H9 (cell line): Measurements from ENCODE around the gene NRN1. TPM values are rescaled to one million over a fixed set of nuclear protein-coding genes. Genes with fewer than 3 reads are reported as not detected.

Experiments
- DNase-seq: peaks from one replicate; pipeline ENCODE4 v3.0.0-alpha.2; 2017
- H2AFZ ChIP-seq: one replicate; pipeline ENCODE4 v1.6.1; 2013; ENCODE audit warnings: mild to moderate bottlenecking, low read length, control low read depth, moderate library complexity
- H2AK5ac ChIP-seq: 2 replicates; pipeline ENCODE4 v1.6.1; 2013; ENCODE audit warnings: low read length, control low read depth, mixed read lengths; ENCODE audit not compliant: insufficient read length
- H2BK120ac ChIP-seq: one replicate; pipeline ENCODE4 v1.6.1; 2013; ENCODE audit warnings: low read depth, mild to moderate bottlenecking, low read length, control low read depth, inconsistent platforms; ENCODE audit not compliant: poor library complexity, severe bottlenecking
- H2BK12ac ChIP-seq: 2 replicates; pipeline ENCODE4 v1.6.1; 2013; ENCODE audit warnings: low read length, control low read depth, mixed read lengths, low read depth; ENCODE audit not compliant: insufficient read length
- H2BK15ac ChIP-seq: 2 replicates; pipeline ENCODE4 v1.6.1; 2013; ENCODE audit warnings: low read depth, low read length, control low read depth
- H2BK20ac ChIP-seq: one replicate; pipeline ENCODE4 v1.6.1; 2013; ENCODE audit warnings: low read depth, mild to moderate bottlenecking, low read length, control low read depth, inconsistent platforms; ENCODE audit not compliant: poor library complexity, severe bottlenecking
- H2BK5ac ChIP-seq: 2 replicates; pipeline ENCODE4 v1.6.1; 2013; ENCODE audit warnings: low read length, control low read depth, mixed read lengths; ENCODE audit not compliant: insufficient read length
- H3K14ac ChIP-seq: 2 replicates; pipeline ENCODE4 v1.6.1; 2013; ENCODE audit warnings: low read length, control low read depth; ENCODE audit not compliant: insufficient read depth
- H3K18ac ChIP-seq: 2 replicates; pipeline ENCODE4 v1.6.1; 2013; ENCODE audit warnings: low read depth, mild to moderate bottlenecking, mixed read lengths, low read length, control low read depth; ENCODE audit not compliant: insufficient read length
- H3K23ac ChIP-seq: 2 replicates; pipeline ENCODE4 v1.6.1; 2013; ENCODE audit warnings: low read length, control low read depth, mixed read lengths, low read depth; ENCODE audit not compliant: insufficient read length
- H3K23me2 ChIP-seq: 2 replicates; pipeline ENCODE4 v1.6.1; 2013; ENCODE audit warnings: low read depth, mild to moderate bottlenecking, mixed read lengths, low read length, control low read depth; ENCODE audit not compliant: insufficient read length, poor library complexity, severe bottlenecking
- H3K27ac ChIP-seq: 2 replicates; pipeline ENCODE4 v1.5.1; 2013; ENCODE audit warnings: low read length, control low read depth, mixed read lengths, low read depth; ENCODE audit not compliant: insufficient read length
- H3K27me3 ChIP-seq: 2 replicates; pipeline ENCODE4 v1.6.1; 2013; ENCODE audit warnings: low read length, control low read depth, inconsistent platforms; ENCODE audit not compliant: insufficient read depth
- H3K4ac ChIP-seq: 2 replicates; pipeline ENCODE4 v1.6.1; 2013; ENCODE audit warnings: low read depth, mild to moderate bottlenecking, control low read depth, inconsistent platforms, low read length, moderate library complexity
- H3K4me1 ChIP-seq: 2 replicates; pipeline ENCODE4 v1.6.1; 2013; ENCODE audit warnings: low read length, control low read depth, inconsistent platforms; ENCODE audit not compliant: insufficient read depth
- H3K4me2 ChIP-seq: 2 replicates; pipeline ENCODE4 v1.6.1; 2013; ENCODE audit warnings: low read length, control low read depth, mixed read lengths; ENCODE audit not compliant: insufficient read length, insufficient read depth
- H3K56ac ChIP-seq: 2 replicates; pipeline ENCODE4 v1.6.1; 2013; ENCODE audit warnings: low read depth, mild to moderate bottlenecking, mixed read lengths, low read length, control low read depth; ENCODE audit not compliant: insufficient read length
- H3K79me1 ChIP-seq: 2 replicates; pipeline ENCODE4 v1.6.1; 2013; ENCODE audit warnings: low read depth, mild to moderate bottlenecking, moderate library complexity, low read length, control low read depth, inconsistent platforms; ENCODE audit not compliant: insufficient read depth, poor library complexity, severe bottlenecking
- H3K79me2 ChIP-seq: 2 replicates; pipeline ENCODE4 v1.6.1; 2013; ENCODE audit warnings: low read length, control low read depth, inconsistent platforms; ENCODE audit not compliant: insufficient read depth
- H3K9ac ChIP-seq: 2 replicates; pipeline ENCODE4 v1.6.1; 2013; ENCODE audit warnings: low read length, control low read depth, mixed read lengths; ENCODE audit not compliant: insufficient read length; ENCODE audit errors: extremely low read depth
- H3K9me3 ChIP-seq: one replicate; pipeline ENCODE4 v1.6.1; 2013; ENCODE audit warnings: low read depth, low read length, inconsistent platforms; ENCODE audit not compliant: control insufficient read depth
- H3T11ph ChIP-seq: one replicate; pipeline ENCODE4 v1.6.1; 2013; ENCODE audit warnings: mild to moderate bottlenecking, low read length, control low read depth, inconsistent platforms
- H4K20me1 ChIP-seq: one replicate; pipeline ENCODE4 v1.6.1; 2013; ENCODE audit not compliant: control insufficient read depth, insufficient read length, insufficient read depth
- H4K5ac ChIP-seq: 2 replicates; pipeline ENCODE4 v1.6.1; 2013; ENCODE audit warnings: low read depth, mild to moderate bottlenecking, mixed read lengths, low read length, control low read depth; ENCODE audit not compliant: insufficient read length
- H4K8ac ChIP-seq: replicated peaks from 2 replicates; pipeline ENCODE4 v1.6.1; 2013; ENCODE audit warnings: low read length, control low read depth, mixed read lengths, low read depth; ENCODE audit not compliant: insufficient read length
- H4K91ac ChIP-seq: 2 replicates; pipeline ENCODE4 v1.6.1; 2013; ENCODE audit warnings: low read depth, mild to moderate bottlenecking, moderate library complexity, mixed read lengths, low read length, control low read depth; ENCODE audit not compliant: insufficient read length
- H3K27ac Mint-ChIP-seq, 3 experiments: 2 replicates in 2 of 3; 3 replicates in 1 of 3; pipeline ENCODE4 v1.8.0; 2020 to 2021; ENCODE audit warnings: mixed read lengths in 3 of 3, mild to moderate bottlenecking in 1 of 3, moderate library complexity in 1 of 3
- H3K27me3 Mint-ChIP-seq: 2 replicates; pipeline ENCODE4 v1.8.0; 2021; ENCODE audit warnings: low read depth, mild to moderate bottlenecking, moderate library complexity, mixed read lengths
- H3K36me3 Mint-ChIP-seq, 3 experiments: 2 replicates in 2 of 3; 3 replicates in 1 of 3; pipeline ENCODE4 v1.8.0; 2020 to 2021; ENCODE audit warnings: low read depth in 3 of 3, mixed read lengths in 3 of 3; ENCODE audit not compliant: insufficient read depth in 1 of 3
- H3K4me1 Mint-ChIP-seq, 2 experiments: 2 replicates each; pipeline ENCODE4 v1.8.0; 2020; ENCODE audit warnings: mixed read lengths in 2 of 2
- H3K4me3 Mint-ChIP-seq, 2 experiments: 2 replicates in 1 of 2; 3 replicates in 1 of 2; pipeline ENCODE4 v1.8.0; 2020 to 2021; ENCODE audit warnings: mild to moderate bottlenecking in 2 of 2, mixed read lengths in 2 of 2, moderate library complexity in 1 of 2
- H3K9me3 Mint-ChIP-seq, 2 experiments: 2 replicates in 1 of 2; 3 replicates in 1 of 2; pipeline ENCODE4 v1.8.0; 2020; ENCODE audit warnings: mild to moderate bottlenecking in 2 of 2, mixed read lengths in 2 of 2, moderate library complexity in 1 of 2
- WGBS: extraction: QIAGEN DNeasy Blood & Tissue Kit; methylation state at CpG from one replicate; pipeline ENCODE4 v1.1.7; 2013; ENCODE audit warnings: missing lambda C conversion rate, low lambda C conversion rate, mixed read lengths; ENCODE audit not compliant: insufficient read length; ENCODE audit errors: extremely low coverage; 5-methylcytosine and 5-hydroxymethylcytosine counted together
- total RNA-seq: library from RNA; stranded (reverse); gene quantifications from 2 replicates; pipeline ENCODE4 v1.2.1, GENCODE V29; 2021
- TF ChIP-seq, protein P1 (sequence below): fragments of 200-600 bp; sonication (generic); conservative IDR thresholded peaks from 3 replicates; pipeline ENCODE4 v1.8.0; 2021; ENCODE audit warnings: antibody characterized with exemption, mild to moderate bottlenecking

The NRN1 gene
- total RNA-seq, 1 experiment from 2014 or later: not detected

DNA sequence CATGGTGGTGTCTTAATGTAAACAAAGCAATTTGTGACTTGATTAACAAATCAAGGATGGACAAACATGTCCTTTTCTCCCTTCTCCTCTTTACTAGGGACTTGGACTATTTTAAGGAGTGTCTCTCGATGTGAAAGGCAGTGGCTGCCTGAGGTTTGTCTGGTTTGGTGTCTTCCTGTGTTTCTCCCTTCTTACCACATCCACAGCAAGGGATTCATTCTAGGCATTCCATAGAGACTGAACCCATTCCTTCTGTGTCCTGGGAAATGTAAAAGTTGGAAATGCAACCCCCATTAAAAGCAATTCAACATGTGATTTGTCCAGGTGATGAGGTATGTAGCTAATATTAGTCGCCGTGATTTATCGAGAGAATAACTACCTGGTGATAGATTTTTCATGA is 15.9 kb downstream of the NRN1 start:
- Mint-ChIP-seq H3K4me3 (no peak overlapping the region), H3K27ac (no peak overlapping the region), H3K9me3 (peaks cover 2 to 5% of the 10 kb centered on the region in 2 experiments; a peak in 4 of 5 replicates), H3K36me3 (no peaks in the 10 kb centered on the region; a peak in 1 of 7 replicates), H3K4me1 (peaks cover 22 to 34% of the 10 kb centered on the region in 2 experiments), H3K27me3 (peaks cover 100% of the 10 kb centered on the region)
- Histone ChIP-seq H3K79me1 (no peaks in the 10 kb centered on the region), H3T11ph (no peak overlapping the region), H3K18ac (no peak overlapping the region), H3K27me3 (peaks cover 38% of the 10 kb centered on the region), H3K9me3 (no peaks in the 10 kb centered on the region), H4K5ac (no peak overlapping the region), H3K79me2 (no peaks in the 10 kb centered on the region), H2BK20ac (no peak overlapping the region), H4K91ac (no peak overlapping the region), H3K4me2 (no peak overlapping the region), H2BK12ac (no peak overlapping the region), H2BK120ac (no peak overlapping the region), H3K4ac (no peak overlapping the region), H4K20me1 (no peaks in the 10 kb centered on the region), H2BK15ac (no peak overlapping the region), H3K14ac (no peak overlapping the region), H3K56ac (no peak overlapping the region), H2AK5ac (no peak overlapping the region), H3K23me2 (no peaks in the 10 kb centered on the region), H4K8ac (no peak overlapping the region), H2BK5ac (no peak overlapping the region), H3K27ac (no peak overlapping the region), H3K4me1 (no peaks in the 10 kb centered on the region), H3K23ac (no peak overlapping the region), H3K9ac (no peak overlapping the region), H2AFZ (no peak overlapping the region)
- TF ChIP-seq, protein P1, sequence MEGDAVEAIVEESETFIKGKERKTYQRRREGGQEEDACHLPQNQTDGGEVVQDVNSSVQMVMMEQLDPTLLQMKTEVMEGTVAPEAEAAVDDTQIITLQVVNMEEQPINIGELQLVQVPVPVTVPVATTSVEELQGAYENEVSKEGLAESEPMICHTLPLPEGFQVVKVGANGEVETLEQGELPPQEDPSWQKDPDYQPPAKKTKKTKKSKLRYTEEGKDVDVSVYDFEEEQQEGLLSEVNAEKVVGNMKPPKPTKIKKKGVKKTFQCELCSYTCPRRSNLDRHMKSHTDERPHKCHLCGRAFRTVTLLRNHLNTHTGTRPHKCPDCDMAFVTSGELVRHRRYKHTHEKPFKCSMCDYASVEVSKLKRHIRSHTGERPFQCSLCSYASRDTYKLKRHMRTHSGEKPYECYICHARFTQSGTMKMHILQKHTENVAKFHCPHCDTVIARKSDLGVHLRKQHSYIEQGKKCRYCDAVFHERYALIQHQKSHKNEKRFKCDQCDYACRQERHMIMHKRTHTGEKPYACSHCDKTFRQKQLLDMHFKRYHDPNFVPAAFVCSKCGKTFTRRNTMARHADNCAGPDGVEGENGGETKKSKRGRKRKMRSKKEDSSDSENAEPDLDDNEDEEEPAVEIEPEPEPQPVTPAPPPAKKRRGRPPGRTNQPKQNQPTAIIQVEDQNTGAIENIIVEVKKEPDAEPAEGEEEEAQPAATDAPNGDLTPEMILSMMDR: no peak
- DNase-seq: no peak
- no CpG with 5 or more reads among the region's 4 CpGs for WGBS
